ENCODE data around the gene DBNDD1.

Gene DBNDD1

GRCh38 chr16:90034504-90034903 is 15.2 kb upstream of the DBNDD1 start:
- TF ChIP-seq REST (IDR thresholded peaks at IDR 0.05; ENCODE audit: insufficient read depth in 1 of 2, low read depth in 2 of 2, low read length in 2 of 2) (no peak), SIN3A (IDR thresholded peaks at IDR 0.05; ENCODE audit: borderline replicate concordance, insufficient read depth, low read length) (no peak), POLR2AphosphoS5 (IDR thresholded peaks at IDR 0.05; ENCODE audit: low read depth, low read length) (no peak)

GRCh38 chr16:90033387-90033786 is 14.1 kb upstream of the DBNDD1 start:
- no peak for TF ChIP-seq REST (IDR thresholded peaks at IDR 0.05; ENCODE audit: insufficient read depth in 1 of 2, low read depth in 2 of 2, low read length in 2 of 2)
- TF ChIP-seq POLR2AphosphoS5 (IDR thresholded peaks at IDR 0.05; ENCODE audit: low read depth, low read length), result no peak
- TF ChIP-seq FOXP2 (optimal IDR thresholded peaks at IDR 0.05; ENCODE audit: borderline replicate concordance, extremely low read depth, extremely low read length, insufficient read depth), result no peak
- no peak for TF ChIP-seq SIN3A (IDR thresholded peaks at IDR 0.05; ENCODE audit: borderline replicate concordance, insufficient read depth, low read length)
- TF ChIP-seq TAF1 (IDR thresholded peaks at IDR 0.05; ENCODE audit: borderline replicate concordance, insufficient read depth, low read length), result no peak

GRCh38 chr16:90032674-90033331 is 13.5 kb upstream of the DBNDD1 start:
- TF ChIP-seq TAF1 (IDR thresholded peaks at IDR 0.05; ENCODE audit: borderline replicate concordance, insufficient read depth, low read length) (no peak), REST (IDR thresholded peaks at IDR 0.05; ENCODE audit: insufficient read depth in 1 of 2, low read depth in 2 of 2, low read length in 2 of 2) (no peak), POLR2AphosphoS5 (IDR thresholded peaks at IDR 0.05; ENCODE audit: low read depth, low read length) (no peak), FOXP2 (optimal IDR thresholded peaks at IDR 0.05; ENCODE audit: borderline replicate concordance, extremely low read depth, extremely low read length, insufficient read depth) (no peak), SIN3A (IDR thresholded peaks at IDR 0.05; ENCODE audit: borderline replicate concordance, insufficient read depth, low read length) (no peak)

GRCh38 chr16:90031931-90032673 is 12.8 kb upstream of the DBNDD1 start:
- TF ChIP-seq REST (IDR thresholded peaks at IDR 0.05; ENCODE audit: insufficient read depth in 1 of 2, low read depth in 2 of 2, low read length in 2 of 2), result no peak
- no peak for TF ChIP-seq POLR2AphosphoS5 (IDR thresholded peaks at IDR 0.05; ENCODE audit: low read depth, low read length)
- no peak for TF ChIP-seq SIN3A (IDR thresholded peaks at IDR 0.05; ENCODE audit: borderline replicate concordance, insufficient read depth, low read length)
- no peak for TF ChIP-seq TAF1 (IDR thresholded peaks at IDR 0.05; ENCODE audit: borderline replicate concordance, insufficient read depth, low read length)
- no peak for TF ChIP-seq FOXP2 (optimal IDR thresholded peaks at IDR 0.05; ENCODE audit: borderline replicate concordance, extremely low read depth, extremely low read length, insufficient read depth)

Data from PFSK-1 (cell line).